AG08395 (cell line): ENCODE measurements around the gene KCNH2.
"Not testable (repeated sequence)": the region's sequence is repeated elsewhere in the genome, so short reads cannot be mapped to it uniquely, and the experiment has no call there.

Source experiments
- DNase-seq: peaks from one replicate; pipeline ENCODE4 v3.0.0; 2012; ENCODE audit warnings: mixed read lengths, low spot score

Gene KCNH2

DNA sequence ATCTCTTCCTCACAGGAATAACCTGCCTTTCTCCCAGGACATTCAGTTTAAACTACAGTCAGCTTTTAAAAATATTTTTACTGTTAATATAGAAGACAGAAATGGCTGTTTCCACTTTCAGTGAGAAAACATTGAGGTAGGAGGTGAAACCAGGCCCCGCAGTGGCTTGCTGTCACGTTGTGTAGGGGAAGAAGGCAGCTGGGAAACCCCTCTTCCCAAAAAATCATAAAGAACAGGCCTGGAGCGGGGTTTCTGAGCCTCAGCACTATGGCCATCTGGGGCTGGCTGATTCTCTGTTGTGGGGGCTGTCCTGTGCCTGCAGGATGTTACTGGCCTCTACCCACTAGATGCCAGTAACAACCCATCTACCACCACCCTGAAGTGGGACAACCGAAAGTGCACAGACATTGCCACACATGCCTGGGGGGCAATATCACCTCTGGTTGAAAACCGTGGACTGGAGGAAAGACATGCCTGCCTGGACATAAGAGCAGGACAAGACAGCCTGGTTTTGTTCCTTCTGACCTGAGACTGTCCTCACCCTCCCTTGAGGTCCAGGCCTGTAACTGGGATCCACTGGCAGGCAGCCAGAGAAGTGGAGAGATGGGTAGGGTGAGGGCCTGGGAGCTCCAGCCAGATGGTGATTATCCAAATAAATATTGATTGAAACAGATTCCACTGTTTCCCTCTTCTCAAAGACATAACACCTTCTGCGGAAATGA, 43.9 kb downstream of the KCNH2 start:
- no peak for DNase-seq

DNA sequence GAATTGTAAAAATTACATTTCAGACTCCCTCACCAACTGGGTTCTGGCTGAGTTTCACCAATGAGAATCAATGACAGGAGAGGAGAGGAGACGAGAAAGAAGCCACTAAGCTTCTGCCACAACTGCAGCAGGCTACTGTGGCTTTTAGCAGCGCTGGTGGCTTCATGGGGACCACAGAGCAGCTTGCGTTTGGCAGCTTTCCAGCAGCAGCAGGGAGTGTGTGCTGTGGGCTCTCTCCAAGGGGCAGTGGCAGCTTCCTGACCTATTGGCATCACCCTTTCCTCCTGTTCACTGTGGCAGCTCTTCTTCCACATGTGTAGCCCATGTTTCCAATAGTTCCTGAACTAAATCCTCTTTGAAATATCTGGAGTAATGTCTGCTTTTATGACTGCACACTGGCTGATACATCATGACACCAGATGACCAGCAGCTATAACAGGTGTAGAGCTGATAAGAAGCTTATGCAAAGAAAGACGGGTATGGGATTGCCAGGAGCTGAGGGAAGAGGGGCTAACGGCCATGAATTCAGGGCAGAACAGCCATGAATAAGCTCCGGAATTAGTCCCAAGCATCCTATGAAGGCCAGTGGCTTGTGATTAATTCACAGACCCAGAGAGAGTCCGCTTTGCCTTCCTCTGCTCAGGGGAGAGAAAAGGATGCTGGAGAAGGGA, 46.8 kb downstream of the KCNH2 start:
- DNase-seq = no peak

DNA sequence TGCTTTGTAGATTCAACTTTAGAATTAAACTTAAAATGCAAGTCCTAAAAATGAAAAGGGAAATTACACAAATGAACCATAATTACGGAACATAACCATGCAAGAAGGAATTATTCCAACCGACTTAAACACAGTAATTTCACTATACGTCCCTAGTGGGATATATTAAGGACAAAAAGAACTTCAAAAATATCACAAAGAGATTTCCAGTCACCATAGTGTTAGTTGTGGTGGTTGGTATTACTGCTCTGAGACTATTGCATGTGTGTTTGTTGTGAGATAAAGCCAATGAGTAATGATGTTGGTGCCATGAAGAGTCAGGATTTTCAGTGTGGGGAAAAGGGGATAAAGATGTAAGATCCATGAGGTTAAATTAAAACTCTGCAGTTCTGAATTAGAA, 49.6 kb downstream of the KCNH2 start:
- DNase-seq = no peak

DNA sequence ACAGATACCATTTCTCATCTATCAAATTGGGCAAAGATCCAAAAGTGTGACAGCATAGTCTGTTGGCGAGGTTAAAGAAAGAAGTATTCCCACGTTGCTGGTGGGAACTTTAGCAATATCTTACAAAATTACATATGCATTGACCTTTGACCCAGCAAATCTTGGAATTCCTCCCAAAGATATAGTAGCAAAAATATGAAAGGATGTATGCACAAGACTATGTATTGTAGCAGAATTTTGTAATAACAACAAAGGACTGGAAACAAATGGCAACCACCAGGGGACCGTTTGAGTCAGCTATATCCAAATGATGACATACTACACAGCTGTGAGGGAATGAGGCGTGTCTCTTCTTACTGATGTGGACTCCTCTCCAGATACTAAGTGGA, 50.2 kb downstream of the KCNH2 start:
- DNase-seq = no peak

DNA sequence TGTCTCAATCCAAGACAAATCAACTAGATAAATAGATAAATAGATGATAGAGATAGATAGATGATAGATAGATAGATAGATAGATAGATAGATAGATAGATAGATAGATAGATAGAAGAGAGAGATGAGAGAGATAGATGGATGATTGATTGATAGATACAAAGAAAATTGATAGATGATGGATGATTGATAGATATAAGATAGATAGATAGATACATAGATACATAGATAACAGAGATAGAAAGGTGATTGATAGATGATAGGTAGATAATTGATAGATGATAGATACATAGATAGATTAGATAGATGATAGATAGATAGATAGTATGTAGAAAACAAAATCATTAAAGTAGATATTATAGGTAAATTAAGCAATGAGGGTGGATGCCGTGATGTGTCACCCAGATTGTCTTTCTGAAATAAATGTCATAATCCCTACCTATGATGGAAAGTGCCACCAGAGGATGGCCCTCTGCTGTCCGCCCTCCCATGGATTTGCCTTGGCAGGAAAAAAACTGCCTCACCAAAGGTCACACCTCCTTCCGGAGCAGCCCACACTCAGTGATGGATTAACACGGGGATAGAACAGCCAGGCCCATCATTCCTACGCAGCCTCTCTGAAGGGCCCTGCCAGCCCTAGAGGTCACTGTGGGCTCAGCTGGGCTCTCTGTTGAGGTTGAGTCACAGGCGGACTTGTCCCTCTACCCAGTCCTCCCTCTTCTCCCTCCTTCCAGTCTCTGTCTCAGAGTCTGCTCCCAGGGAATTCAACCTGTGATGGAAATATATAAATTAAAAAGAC, 50.8 kb downstream of the KCNH2 start:
- no peak for DNase-seq

DNA sequence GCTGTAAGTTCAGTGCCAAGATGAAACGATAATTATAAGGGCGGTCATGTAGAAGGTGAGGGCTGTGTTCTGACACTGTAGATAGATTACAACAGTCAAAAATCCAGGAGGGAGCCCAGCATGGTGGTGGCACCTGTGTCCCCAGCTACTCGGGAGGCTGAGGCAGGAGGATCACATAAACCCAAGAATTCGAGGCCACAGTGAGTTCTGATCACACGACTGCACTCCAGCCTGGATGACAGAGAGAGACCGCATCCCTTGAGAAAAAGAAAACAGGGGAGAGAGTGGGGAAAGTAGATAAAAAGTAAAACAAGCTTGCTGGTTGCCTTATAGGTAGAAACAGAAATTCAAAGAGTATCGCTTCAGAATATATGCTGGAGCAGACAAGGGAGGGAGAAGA, 52.1 kb downstream of the KCNH2 start:
- DNase-seq = no peak

DNA sequence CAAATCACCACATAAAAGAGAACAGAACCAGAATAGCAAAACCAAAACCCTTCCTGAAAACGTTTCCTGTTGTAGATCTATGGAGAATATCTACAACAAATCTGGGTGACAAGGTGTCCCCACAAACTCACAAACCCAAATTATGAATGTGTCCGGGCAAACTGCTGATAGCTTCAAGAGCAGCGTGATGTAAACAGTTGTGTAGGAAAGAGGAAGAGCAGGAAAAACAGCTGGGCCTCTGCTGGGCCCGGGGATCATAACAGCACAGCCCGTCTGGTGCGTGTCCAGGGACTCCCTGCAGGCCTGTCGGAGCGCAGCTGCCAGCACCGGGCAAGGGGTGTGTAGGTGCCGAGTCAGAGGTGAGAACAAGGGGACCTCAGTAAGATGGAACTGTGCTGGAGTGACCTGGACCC, 53.7 kb downstream of the KCNH2 start:
- DNase-seq = no peak

DNA sequence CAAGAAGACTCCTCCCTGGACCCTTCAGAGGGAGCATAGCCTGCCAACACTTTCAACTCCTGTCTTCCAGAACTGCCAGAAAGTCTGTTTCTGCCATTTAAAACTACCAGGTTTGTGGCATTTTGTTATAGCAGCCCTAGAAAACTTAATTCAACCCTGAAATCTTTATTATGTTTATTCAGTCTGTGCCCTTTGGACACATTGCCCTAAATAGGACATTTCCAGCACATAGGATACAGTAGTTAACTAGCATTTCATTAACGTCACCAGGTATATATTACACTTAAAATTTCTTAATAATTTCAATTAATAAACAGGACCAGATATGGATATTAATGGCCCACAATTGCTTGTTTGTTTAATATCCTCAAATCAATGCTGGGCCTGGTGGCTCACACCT, 54.3 kb downstream of the KCNH2 start:
- no peak for DNase-seq

DNA sequence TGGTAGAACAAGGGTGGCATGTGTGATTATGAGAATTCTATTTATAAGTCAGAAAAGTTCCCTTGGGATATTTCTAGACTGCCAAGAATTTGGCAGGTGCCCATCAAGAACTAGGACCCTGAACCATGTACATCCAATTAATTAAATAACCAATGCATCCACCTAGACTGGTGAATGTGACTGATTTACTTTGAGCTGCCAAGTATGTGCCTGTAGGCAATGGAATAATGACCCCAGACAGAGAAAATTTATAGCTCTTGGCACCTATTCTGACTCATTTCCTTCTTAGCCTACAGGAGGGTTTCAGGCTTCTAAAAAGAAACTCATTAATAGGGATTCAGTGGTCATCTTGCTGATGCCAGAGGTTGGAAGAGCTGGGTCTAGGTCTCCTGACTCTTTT, 54.9 kb downstream of the KCNH2 start:
- no peak for DNase-seq

DNA sequence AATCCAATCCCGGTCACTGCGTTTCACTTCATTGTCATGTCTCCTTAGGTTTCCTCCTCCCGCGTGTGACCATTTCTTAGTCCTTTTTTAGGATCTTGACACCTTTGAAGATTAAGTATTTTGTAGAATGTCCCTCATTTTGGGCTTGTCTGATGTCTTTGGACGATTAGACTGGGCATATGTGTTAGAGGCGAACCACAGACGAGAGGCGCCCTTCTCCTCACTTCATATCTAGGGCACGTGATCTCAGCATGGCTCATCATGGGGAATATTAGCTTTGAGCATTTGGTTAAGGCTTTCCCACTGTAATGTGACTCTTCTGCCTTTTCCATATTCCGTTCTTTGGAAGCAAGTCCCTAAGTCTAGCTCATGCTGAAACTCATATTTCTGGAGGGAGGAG, 59.0 kb downstream of the KCNH2 start:
- no peak for DNase-seq

DNA sequence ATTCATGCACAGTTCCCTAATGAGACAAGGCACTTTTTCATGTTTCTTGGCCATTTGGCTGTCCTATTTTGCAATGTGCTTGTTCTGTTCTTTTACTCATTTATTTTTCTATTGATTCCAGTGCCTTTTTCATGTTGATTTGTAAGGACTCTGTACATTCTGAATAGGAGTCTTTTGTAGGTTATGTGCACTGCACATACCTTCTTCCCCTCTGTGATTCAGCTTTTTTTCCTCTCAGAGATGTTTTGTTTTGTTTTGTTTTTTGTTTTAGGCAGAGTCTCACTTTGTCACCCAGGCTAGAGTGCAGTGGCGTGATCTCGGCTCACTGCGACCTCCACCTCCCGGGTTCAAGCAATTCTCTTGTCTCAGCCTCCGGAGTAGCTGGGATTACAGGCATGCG, 59.7 kb downstream of the KCNH2 start:
- no peak for DNase-seq

DNA sequence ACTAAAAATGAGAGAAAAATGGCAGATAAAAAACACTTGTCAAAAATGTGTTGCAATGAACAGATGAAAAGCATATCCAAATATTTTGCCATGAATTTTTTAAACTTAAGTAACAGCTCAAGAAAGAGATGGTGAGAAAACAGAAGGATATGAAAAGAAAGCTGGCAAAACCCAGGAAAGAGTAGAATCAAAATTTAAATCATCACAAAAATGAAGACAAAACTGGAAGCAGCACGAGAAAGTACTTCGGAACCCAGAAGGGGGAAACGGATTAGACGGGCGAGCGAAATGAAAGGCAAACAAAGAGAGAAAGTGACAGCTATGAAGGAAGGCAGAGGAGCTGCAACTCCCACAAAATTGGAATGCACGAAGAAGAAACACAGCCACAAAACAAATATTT, 60.2 kb downstream of the KCNH2 start:
- no peak for DNase-seq

DNA sequence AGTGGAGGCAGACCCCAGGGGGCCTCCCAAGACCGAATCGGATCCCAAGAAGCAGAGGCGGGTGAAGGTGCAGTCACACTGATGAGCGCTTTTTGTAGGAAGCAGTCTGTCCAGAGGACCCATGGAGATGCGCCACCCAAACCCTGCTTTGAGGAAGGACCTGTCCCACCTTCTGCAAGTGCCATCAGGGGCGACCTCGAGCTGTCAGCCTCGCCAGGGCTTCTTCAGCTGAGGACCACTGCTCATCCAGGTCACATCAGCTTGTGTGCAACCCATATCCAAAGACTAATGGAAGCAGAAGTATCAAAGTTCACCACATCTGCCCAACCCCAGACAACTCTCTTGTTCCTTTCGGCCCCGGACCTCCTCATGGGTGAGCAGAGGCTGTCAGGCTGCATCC, 61.5 kb downstream of the KCNH2 start:
- no peak for DNase-seq

DNA sequence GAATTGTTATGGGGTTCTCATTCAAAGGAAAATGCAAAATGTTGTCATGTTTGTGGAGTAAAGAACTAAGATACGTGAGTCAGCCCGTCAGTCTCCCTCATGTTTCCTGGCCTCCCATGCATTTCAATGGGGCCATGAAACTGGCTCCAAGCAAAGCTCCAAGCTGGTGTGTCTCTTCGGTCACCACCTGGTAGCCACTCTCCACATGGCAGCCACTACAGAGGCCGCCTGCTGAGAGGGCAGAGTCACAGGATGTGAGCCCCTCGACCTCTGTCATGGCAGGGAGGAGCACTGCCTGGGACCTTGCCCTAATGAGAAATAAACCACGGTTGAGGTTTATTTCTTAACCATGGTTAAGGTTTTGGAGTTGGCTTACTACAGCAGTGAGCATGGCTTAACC, 63.2 kb downstream of the KCNH2 start:
- DNase-seq = no peak

DNA sequence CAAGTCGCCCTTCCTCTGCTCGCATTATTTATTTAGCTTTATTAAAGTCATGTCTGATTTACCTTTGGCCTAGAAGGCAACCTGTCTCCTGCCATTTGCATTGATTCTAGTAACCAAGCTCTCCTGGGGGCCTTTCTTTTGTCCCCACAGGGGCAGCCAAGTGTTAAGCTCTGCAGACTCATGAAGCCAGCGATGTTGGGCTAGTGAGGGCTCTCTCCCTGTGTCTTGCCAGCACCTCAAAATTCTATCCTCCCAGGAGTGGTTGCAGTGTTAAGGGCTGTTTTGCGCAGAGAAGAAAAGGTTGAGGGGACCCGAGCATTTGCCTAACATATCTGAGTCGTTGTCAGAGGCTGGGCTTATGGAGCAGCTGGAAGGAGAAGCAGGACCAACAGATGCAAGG, 63.9 kb downstream of the KCNH2 start:
- DNase-seq = no peak

DNA sequence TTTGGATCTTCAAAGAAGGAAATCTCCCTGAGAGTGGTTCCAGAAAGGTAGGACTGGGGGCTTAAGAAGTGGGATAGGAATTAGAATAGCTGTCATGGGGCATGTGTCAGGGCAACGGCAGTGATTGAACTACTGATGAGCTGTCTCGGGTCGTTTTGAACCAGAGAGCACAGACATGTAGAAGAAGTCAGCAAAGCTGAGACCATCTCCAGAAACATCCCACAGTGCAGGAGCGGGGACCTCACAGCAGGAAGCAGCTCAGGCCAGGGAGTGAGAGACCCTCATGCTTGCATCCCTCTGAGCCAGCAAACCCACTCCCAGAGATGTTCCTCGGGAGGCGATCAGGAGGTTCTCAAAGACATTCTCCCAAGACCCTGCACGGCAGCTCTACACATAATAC, 65.7 kb downstream of the KCNH2 start:
- DNase-seq = no peak

DNA sequence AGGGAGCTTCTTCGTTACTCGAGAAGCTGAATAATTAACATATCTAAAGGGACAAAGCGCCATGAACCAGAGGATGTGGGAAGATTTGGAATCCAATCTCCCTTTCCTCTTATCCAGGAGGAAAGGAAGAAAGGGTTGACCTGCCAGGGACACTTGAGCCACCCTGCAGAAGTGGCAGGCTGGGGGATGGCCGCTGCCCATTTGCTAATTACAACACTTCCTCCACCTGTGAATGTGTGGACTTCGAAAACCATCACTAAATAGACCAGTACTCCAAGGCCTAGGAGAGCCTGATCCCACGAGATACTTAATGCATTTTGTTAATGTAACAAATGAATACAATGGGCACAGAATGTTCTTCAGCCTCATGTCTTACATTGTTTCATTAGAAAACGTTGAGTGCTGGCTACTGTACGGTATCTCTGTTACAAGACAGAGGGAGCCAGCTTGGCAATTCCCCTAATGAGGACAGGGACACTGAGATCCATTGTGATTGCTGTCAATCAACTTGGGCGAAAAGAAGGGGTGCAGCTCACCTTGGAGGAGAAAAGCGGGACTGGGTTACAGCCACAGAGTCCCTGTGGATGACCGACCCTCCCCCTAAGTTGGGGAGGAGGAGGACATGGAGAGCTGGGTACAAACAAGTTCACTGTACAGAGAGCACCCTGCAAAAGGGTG, 66.4 kb downstream of the KCNH2 start:
- DNase-seq = no peak

DNA sequence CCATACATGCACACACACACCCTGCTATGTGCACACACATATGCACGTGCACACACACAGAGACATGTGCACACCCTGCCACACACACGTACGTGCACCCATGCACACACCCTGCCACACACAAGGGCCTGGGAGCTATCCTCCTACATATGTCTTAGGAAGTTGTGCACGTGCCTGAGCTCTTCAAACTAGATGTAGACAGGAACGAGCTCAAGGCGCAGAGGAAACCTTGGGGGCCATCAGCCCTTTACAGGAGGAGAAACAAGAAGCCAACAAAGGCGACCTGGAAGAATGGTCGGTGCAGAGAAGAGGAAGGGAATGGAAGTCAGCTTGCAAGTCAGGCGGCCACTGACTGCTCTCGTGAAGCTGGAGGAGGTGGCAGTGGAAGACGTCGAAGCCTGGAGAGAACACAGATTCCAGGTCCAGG, 67.1 kb downstream of the KCNH2 start:
- no peak for DNase-seq

DNA sequence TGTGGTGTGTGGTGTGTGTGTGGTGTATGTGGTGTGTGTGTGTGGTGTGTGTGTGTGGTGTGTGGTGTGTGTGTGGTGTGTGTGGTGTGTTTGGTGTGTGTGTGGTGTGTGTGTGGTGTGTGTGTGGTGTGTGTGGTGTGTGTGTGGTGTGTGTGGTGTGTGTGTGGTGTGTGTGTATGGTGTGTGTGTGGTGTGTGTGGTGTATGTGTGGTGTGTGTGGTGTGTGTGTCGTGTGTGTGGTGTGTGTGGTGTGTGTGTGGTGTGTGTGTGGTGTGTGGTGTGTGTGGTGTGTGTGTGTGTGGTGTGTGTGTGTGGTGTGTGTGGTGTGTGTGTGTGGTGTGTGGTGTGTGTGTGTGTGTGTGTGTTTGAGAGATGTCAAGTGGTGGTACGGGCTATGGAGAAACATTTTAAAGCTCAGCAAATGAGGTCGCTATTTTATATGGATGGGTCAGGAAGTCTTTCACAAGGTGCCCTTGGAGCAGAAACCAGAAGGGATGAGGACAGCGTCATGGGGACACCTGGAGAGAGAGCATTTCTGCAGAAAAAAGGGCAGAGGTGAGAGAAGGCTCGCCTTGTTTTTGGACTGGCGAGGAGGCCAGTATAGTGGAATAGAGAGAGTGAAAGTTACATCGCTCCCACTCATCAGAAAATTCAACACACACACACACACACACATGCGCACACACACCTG, 67.7 kb downstream of the KCNH2 start:
- not testable (repeated sequence) for DNase-seq

DNA sequence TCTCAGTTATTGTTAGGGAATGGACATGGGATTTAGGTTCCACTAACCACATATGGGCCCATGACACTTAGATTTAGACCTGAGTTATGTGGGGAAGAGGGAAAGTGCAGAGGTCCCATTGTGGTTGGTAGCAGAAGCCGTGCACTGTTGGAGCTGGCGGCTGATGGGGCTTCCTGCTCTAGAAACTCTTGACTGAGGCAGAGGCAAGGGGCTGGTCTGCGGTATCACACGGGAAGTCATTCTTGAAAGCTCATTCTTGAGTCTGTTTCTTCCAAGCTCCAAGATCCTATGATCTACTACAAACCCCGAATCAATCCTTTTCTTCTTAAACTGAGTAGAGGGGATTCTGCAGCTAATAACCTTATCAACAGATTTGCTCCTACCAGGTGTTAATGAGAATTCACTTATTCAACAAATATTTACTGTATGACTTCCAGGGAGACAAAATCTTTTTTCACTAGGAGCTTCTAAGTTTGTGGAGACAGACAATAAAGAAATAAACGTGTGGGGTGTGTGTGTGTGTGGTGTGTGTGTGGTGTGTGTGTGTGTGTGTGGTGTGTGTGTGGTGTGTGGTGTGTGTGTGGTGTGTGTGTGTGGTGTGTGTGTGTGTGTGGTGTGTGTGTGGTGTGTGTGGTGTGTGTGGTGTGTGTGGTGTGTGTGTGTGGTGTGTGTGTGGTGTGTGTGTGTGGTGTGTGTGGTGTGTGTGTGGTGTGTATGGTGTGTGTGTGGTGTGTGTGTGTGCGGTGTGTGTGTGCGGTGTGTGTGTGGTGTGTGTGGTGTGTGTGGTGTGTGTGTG, 68.7 kb downstream of the KCNH2 start:
- no peak for DNase-seq

DNA sequence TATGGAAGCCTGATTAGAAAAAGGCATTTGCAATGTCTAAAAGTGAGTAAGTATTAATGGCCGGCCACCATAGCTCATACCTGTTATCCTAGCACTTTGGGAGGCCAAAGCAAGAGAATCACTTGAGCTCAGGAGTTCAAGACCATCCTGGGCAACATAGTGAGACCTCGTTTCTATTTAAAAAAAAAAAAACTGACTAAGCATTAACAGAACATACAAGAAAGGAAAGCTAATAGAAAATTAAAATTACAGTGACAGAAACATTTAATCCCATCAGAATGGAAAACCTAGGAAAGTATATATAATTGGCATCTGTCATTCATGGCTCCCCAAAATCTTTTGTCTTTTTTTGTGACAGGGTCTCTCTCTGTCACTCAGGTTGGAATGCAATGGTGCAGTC, 69.9 kb downstream of the KCNH2 start:
- no peak for DNase-seq
